ENCODE measurements around the gene IL16.
A peak's percentile ranks its signal among the peaks of the same experiment; 100 is the strongest.
"Not testable (repeated sequence)": the region's sequence is repeated elsewhere in the genome, so short reads cannot be mapped to it uniquely, and the experiment has no call there.

The IL16 gene

DNA sequence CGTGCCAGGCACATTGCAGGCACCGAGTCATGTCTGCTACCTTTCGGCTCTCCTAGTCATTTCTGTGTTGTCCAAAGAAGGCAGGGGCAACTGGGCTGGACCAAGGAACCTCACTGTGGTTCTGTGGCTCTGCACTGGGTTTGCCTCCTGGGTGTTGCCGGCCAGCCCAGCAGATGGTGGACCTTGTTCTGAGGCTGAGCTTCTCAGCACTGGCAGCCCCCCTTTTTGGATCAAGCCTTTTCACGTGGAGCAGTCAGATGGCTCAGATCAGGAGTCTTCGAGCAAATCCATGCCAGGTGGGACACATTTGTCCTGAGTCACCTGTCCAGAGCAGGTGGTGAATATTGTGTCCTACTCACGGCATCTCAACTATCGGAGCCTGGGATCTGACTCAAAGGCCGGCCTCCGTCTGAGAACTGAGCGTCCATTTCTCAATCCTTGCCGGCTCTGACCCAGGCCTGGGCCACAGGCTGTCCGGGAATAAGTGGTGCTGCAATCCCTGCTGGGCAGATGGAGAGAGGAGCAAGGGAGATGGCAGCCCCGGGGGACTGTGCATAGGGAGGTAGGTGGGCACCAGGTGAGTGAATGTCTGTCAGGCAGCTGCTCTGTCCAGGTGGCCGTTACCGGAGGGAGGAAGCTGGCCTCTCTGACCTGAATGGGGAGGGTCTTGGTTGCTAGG lies at the start of gene IL16:
IL16 (plus strand) TSS at position 304 of the 679 bp plus-strand sequence. CDS start 28,521 bp downstream, outside the sequence.
- intact Hi-C loops (cut with DNase I) = no loop called here
- DNase-seq = no peak

DNA sequence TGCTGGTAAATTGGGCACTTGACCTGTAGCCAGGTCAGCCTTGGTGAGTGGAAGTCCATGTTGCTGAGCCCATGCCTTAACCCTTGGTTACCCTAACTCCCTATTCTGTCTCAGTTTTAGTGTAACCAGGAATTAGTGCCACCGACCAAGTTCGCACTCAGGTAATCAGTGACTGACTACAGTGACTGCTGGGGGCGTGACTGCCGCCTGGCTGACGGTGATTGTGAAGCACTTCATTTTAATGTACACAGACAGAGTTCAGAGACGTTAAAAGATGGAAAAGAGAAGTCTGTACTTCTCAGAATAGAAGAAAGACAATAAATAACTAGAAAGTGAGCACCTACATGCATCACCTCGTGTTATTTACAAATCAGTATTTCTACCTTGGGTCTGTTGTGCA lies 45.3 kb upstream of the IL16 start:
- DNase-seq = no peak
- intact Hi-C loops (cut with DNase I) = no loop called here

DNA sequence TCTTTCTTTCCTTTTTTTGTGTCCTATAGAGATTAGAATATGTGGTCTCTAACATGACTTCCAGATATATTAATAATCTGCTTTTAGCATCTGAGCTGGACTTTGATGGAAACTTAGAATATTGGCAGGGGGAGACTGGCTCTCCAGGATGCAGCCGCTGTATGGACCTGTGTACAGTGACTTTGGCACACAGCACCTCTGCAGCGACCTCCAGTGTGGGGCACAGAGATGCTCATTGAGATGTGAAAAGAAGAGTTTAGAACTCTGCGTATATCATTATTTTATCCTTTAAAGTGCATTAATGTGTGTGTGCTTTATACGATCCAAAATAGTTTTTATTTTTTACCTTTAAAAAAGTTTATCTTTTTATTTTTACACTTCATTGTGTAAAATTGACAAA lies 44.3 kb upstream of the IL16 start:
- intact Hi-C loops (cut with DNase I) = no loop called here
- no peak for DNase-seq

DNA sequence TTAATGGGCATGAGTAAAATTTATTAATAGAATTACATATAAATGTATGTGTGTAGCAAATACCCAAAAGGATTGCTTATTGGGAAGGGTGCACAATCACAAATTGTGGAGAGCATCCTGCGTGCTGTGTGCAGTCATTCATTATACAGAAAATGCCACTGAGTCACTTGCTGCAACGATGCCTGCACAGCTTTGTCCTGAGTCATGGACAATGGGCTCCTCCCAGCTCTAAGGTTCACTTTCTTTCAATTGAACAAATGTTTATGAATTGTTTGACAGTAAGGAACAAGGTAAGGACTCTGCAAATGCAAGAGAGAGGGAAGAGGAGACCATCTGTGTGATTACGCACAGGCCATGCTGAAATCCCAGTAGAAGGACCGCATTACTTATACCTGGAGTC lies 43.9 kb upstream of the IL16 start:
- intact Hi-C loops (cut with DNase I) = no loop called here
- DNase-seq = no peak

DNA sequence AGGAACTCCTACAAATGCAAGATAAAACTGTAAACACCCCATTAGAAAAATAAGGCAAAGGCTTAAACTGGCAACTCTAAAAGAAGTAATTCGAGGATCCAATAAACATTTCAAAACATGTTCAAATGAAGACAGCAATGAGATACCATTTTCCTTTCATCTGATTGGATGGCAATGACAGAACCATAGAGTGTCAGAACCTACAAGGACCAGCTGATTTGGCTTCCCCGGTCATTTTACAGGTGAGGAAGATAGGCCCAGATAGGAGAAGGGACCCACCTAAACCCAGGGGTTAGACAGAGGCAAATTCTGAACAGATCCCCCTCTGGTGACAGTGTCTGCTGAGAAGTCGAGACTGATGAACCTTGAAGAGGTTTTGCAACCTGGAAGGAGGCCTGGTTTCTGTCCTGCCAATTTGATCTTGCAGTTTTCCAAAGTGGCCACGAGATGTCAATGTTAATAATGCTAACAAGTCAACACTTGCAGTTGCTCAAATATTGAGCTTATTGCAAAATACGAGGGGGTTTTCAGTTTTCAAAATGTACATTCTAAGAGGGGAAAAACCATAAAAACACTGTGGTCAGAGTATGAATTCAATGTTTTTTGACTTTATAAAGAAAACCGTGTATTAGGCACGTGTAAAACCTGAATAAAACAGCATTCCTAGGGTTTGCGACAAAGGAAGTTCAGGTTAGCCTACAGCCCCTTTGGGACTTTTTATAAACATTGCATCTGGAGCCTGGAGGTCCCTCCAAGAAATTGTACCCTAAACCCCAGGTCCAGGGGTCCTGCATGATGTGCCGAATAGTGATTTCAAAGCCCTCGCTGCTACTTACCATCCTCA lies 41.1 kb upstream of the IL16 start:
- peak in 18 of 42 donors; percentile 8 to 66 (median 30) for DNase-seq
- intact Hi-C loops (cut with DNase I) = loop anchor here (5.0 kb wide), 1 partner anchor 112 kb away; no protein-coding TSS in a partner anchor

DNA sequence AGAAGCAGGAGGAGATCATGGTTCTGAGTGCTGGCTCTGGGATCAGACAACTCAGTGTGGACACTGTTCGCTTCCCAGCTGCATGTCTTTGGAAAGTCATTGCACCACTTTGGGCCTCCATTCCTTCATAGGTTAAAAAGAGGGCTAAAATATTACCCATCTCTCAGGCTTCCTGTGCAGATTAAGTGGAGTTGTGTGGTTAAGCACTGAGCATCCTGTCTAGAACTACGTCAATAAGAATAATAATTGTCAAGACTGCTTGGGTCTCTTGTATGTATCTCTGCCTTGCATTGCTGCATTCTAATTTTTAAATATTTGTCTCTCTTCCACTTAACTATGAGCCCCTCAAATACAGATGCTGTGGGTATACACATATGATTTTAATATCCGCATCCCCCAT lies 40.4 kb upstream of the IL16 start:
- intact Hi-C loops (cut with DNase I) = loop anchor here (5.0 kb wide), 1 partner anchor 111 kb away; no protein-coding TSS in a partner anchor

DNA sequence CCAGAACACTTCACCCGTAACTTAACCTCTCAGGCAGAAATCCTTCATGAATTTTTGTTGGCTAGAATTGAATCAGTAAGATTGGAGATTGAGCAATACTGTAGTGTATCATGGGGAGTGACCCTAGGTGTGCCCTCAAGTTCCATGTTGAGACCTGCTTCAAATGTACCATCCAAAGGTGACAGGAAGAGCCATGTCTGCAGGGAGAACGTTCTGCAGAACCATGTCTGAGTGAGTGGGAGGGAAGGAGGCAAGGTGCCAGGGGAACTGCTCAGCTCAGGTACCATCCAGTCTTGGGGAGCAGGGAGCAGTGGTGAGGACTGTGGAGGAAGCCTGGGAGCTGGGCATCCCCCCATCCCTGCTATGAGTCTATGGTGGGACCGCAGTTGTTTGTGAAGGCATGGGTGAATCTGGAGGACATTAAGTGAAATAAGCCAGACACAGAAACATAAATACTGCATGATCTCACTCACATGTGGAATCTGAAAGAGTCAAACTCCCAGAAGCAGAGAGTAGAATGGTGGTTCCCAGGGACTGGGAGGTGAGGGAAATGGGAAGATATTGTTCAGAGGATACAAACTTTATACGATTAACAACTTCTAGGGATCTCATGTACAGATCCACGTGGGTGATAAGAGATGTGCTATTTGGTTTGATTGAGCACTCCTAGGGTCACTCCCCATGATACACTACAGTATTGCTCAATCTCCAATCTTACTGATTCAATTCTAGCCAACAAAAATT lies 39.3 kb upstream of the IL16 start:
- intact Hi-C loops (cut with DNase I) = loop anchor here (5.0 kb wide), 1 partner anchor 110 kb away; no protein-coding TSS in a partner anchor
- DNase-seq = no peak

More for the DNA sequence above, 40.4 kb upstream of the IL16 start:
- DNase-seq = no peak

DNA sequence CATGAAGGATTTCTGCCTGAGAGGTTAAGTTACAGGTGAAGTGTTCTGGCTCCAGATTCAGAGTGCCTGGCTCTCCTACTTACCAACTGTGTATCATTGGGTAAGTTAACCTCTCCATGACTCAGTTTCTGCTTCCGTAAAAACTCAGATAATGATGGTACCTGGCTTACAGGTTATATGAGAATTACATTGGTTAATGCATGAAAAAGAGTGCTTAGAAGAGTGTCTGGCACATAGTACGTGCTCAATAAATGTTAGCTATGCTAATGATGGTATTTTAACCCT lies 38.8 kb upstream of the IL16 start:
- no peak for DNase-seq
- intact Hi-C loops (cut with DNase I) = loop anchor here (5.0 kb wide), 1 partner anchor 109 kb away; no protein-coding TSS in a partner anchor

DNA sequence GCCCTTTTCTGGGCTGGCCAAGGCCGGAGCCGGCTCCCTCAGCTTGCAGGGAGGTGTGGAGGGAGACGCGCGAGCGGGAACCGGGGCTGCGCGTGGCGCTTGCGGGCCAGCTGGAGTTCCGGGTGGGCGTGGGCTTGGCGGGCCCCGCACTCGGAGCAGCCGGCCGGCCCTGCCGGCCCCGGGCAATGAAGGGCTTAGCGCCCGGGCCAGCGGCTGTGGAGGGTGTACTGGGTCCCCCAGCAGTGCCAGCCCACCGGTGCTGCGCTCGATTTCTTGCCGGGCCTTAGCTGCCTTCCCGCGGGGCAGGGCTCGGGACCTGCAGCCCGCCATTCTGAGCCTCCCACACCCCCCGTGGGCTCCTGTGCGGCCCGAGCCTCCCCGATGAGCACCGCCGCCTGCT lies 38.1 kb upstream of the IL16 start:
- DNase-seq = not testable (repeated sequence)
- intact Hi-C loops (cut with DNase I) = loop anchor here (5.0 kb wide), 1 partner anchor 109 kb away; no protein-coding TSS in a partner anchor

DNA sequence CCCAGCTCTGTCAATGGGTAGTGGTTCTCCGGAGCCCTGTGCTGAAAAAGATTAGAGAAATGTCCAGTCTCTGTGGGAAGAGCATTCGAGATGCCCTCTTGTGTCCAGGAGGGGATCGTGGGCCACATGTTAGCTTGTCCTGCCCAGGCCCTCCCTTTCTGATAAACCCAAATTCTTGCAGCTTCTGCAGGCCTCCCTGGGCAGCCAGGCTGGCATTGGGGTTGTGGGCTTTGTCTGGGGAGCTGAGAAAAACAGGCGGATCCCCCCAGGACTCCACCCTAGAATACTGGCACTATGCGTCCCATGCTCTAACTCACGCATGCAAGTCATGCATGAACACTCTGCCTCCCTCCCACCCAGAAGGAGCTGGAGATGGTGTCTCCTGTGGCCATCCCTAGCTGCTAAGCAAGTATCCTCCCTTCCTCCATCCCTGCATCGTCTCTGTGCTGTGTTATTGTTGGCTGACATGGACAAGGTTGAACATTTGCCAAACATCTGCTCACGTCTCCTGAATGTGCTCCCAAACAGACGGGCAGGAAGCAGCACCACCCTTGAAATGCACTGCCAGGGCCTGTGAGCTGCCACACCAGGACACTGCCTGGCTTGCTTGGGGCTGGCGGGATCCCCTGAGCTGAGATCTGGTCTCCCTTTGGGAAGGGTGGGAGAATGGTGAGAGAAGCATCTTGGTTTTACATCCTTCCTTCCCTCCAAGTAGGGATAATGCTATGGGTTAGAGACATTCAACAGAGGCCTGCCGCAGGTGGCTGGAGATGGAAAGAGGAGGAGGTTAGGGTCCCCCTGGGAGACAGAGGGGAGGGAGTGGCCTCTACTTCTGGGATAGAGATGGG lies 36.1 kb upstream of the IL16 start:
- intact Hi-C loops (cut with DNase I) = no loop called here
- no peak for DNase-seq

DNA sequence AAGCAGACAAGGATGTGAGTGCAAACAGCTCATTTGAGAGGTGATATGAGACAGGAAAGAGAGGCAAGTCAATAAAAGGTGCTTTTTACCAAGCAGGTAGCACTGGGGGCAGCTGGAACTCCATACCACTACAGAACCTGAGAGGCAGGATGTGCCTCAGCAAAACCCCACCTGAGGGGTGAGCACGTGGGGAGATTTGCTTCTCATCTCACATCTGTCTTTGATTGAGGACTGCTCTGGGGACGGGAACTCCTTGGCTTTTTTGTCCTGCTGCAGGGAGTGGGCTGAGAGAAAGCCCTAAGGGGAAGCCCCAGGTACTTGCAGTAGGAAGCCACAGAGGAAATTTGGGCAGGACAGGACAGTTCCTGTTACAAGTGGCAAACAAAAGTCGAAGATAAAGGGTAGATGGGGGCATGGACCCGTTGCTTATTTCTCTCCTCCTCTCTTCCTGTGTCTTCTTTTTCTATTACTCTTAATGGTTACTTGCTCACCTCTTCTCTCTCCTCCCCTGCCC lies 35.5 kb upstream of the IL16 start:
- intact Hi-C loops (cut with DNase I) = no loop called here
- DNase-seq = no peak

DNA sequence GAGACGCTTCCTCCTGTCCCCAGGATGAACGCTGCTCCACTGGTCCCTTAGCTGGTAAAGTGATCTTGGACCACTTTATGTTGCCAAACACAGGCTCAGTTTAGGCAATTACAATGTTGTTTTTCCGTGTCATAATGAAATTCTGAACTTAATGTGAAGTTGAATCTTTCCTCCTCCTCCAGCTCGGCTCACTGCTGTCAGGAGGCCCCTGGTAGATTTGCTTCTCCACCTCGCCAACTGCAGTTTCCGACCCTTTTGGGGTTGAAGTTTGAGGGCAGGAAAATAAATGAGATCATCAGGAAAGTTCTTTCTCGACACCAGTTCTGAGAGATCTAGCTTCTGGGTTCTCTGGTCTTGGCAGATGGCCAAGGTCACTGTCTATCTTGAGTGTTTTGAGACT lies 34.8 kb upstream of the IL16 start:
- no peak for DNase-seq
- intact Hi-C loops (cut with DNase I) = no loop called here

DNA sequence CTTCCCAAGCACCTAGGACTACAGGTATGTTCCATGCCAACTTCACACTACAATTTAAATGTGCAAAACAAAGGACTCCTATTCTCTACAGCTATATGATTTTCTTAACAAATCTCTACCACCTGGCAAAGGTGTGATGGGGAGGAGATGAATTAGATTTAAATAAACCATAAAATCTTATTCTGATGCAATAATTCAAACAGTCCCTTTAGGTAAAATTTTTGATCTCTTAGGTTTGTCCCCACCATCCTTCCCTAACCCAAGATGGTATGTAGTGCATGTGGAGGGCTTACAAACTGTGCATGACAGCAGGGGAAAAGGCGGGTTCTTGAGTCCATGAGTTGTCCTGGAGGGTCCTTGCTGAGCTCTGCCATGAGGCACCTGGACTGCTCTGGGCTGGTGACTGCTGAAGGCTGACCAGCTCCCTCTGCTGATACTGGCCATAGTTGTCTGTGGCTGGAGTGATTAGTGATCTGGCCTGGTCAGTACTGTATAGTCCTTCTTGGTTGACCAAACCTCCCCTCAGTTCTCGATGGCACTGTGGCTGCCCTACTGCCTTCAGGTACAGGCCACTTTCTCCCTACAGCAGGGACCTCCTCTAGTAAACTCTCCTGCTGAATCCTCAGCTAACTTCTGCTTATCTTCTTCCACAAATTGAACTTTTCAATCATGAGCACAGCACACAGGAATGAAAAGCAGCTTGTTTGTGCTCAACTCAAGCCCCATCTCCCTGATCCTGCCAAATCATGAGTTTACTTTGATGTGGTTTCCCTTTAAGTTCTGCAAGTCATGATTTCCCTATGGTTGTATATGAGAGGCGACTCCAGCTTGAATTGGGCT lies 32.5 kb upstream of the IL16 start:
- no peak for DNase-seq
- intact Hi-C loops (cut with DNase I) = no loop called here

DNA sequence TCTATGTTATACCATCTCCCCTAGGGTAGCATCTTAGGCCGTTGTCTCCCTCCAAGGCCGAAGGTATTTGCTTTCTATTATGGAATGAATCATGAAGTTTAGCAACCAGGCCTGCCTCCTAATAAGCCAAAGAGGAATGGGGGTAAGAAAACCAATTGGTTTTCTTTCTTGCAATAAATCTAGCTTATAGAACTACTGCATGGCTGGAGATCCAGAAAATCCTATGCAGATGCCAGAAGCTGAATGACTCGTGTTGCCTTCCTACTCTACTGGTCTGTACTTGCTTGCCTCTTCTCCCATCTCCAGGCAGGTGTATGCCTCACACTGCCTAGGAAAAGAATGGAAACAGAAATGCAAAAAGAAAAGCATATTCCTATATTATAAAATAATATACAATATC lies 31.1 kb upstream of the IL16 start:
- DNase-seq = no peak
- intact Hi-C loops (cut with DNase I) = no loop called here

DNA sequence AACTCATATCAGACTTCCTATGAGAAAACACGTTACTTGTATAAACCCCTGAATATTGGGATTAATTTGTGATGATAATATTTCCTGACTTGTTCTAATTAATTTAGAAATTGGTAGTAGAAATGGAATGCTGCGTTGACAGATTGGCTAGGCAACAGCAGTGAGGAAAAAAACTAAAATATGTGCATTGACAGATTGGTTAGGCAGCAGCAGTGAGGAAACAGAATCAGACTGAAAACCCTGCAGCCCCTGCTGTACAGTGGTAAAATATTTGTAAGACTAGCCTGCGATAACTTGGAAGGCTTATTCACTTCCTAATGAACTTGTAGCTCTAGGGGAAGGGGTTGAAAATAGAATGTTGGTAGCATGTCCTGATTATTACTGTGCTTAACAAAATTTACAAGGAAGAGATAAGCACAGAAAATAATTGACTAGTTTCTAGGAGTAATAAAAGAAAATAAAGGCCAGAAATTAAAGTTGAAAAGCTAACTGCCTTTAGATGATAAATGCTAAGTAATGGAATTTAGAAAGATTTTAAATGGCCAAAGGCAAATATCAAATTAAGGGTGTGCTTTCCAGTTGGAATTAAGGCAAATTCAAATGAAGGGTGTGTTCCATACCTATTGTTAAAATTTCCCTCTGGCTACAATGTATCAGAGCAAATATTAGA lies 29.9 kb upstream of the IL16 start:
- DNase-seq = no peak
- intact Hi-C loops (cut with DNase I) = no loop called here

DNA sequence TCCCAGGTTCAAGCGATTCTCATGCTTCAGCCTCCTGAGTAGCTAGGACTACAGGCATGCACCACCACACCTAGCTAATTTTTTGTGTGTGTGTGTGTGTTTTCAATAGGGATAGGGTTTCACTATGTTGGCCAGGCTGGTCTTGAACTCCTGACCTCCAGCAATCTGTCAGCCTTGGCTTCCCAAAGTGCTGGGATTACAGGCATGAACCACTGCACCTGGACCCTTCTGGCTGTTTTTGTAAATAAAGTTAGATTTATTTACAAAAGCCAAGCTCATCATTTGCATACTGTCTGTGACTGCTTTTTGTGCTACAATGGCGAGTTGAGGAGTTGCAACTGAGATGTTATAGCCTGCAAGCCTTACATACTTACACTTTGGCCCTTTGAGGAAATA lies 28.6 kb upstream of the IL16 start:
- no peak for DNase-seq

DNA sequence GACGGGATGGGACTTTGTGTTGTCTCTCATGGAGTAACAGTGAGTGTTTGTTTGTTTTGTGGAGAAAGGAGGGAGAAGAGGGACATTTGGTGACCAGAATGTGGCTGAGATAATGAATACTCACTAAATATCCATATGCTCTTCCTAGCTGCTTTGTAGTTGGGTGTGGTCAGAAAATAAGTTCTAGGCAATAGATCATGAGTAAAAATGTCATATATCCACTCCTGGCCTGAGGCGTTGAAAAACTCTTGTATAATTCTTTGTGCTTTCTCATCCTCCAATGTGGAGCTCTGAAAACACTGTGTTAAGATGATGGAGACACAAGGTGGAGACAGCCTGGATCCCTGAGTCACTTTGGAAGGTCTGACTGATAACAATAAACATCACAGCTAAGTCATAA lies 28.0 kb upstream of the IL16 start:
- intact Hi-C loops (cut with DNase I) = no loop called here

More for the DNA sequence above, 28.6 kb upstream of the IL16 start:
- intact Hi-C loops (cut with DNase I) = no loop called here

More for the DNA sequence above, 28.0 kb upstream of the IL16 start:
- no peak for DNase-seq

Data from head of caudate nucleus (tissue), 42 donors.